Middle frontal gyrus (tissue), 1 donor: ENCODE results near the gene PRM1.

Experiments
- DNase-seq: peaks from one replicate; pipeline ENCODE4 v3.0.0-alpha.2; 2015; ENCODE audit warnings: low spot score; ENCODE audit errors: extremely low spot score

The PRM1 gene

DNA sequence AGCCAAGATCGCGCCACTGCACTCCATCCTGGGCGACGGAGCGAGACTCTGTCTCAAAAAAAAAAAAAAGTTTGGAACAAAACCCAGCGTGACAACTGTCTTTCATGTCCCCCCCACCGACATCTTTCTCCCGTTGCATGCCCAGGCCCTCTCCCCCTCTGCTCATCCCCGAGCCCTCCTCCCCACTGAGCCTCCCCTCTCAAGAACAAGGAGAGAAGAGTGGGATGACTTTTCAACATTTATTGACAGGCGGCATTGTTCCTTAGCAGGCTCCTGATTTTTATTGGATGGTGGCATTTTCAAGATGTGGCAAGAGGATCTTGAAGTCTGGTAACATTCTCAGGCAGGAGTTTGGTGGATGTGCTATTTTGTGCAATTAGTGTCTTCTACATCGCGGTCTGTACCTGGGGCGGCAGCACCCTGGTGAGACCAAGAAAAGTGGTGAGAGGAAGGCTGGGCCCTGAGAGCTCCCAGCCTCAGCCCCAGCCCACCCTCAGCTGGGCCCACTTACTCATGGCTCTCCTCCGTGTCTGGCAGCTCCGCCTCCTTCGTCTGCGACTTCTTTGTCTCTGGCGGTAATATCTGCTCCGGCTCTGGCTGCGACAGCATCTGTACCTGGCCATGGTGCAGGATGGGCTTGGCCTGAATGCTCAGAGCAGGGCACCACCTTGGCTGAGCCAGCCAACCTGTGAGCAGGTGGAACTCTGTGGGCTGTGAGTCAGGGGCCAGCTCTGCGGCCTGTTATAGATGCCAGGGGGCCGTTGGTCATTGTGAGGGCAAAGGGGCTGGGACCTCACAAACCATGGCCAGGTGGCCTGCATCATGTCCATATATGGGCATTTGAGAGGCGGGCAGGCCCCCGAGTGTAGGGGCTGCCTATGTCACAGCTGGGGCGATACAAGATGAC lies at the start of gene PRM1:
Gene PRM1 (minus strand): TSS at position 715 of the 907 bp plus-strand sequence. CDS start 92 bp downstream, at position 623.
- DNase-seq = no peak

- no peak for DNase-seq
Observed at GRCh38 chr16:11330526-11331237, 49.6 kb upstream of the PRM1 start.

- no peak for DNase-seq
Observed at GRCh38 chr16:11329891-11330290, 48.8 kb upstream of the PRM1 start.

- no peak for DNase-seq
Observed at GRCh38 chr16:11329071-11329491, 48.0 kb upstream of the PRM1 start.

GRCh38 chr16:11328172-11329070 lies 47.3 kb upstream of the PRM1 start:
- no peak for DNase-seq

- DNase-seq = no peak
Observed at GRCh38 chr16:11327277-11328171, 46.4 kb upstream of the PRM1 start.

GRCh38 chr16:11326737-11327276 lies 45.7 kb upstream of the PRM1 start:
- DNase-seq = no peak

DNA sequence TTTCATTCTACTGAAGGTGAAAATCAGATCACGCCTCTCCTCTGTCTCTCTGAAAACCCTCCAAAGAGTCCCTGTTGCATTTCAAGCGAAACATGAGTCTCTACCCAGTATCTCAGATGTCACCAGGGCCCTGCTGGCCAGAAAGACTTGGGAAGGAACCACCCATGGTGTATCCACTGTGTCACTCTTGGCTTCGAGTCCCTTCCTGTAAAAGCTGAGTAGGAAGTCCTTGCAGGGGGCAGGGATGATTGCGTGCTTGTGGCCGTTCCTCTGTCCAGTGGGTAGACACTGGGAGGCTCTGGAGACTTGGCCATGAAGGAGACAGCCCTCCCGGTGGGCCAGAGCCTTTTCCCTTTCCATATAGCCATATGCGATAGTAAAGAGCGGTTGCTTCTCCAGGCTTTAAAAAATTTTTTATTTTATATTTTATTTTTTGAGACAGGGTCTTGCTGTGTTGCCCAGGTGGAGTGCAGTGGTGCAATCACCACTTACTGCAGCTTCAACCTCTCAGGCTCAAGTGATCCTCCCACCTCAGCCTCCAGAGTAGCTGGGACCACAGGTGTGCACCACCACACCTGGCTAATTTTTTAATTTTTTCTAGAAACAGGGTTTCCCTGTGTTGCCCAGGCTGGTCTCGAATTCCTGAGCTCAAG lies 45.1 kb upstream of the PRM1 start:
- no peak for DNase-seq

- DNase-seq = no peak
Observed at GRCh38 chr16:11325404-11326083, 44.4 kb upstream of the PRM1 start.

- no peak for DNase-seq
Observed at GRCh38 chr16:11323551-11324336, 42.6 kb upstream of the PRM1 start.

- no peak for DNase-seq
Observed at GRCh38 chr16:11322823-11323222, 41.7 kb upstream of the PRM1 start.

DNA sequence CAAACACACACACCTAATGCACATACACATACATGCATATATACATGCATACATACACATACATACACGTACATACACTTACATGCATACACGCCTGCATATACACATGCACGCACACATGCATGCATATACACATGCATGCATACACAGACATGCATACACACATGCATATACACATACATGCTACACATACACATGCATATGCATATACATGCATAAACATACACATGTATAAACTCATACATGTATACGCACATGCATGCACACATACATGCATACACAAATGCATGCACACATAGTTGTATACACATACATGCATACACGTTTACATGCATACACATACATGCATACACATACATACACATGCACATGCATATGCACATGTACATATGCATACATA lies 40.5 kb upstream of the PRM1 start:
- no peak for DNase-seq

DNA sequence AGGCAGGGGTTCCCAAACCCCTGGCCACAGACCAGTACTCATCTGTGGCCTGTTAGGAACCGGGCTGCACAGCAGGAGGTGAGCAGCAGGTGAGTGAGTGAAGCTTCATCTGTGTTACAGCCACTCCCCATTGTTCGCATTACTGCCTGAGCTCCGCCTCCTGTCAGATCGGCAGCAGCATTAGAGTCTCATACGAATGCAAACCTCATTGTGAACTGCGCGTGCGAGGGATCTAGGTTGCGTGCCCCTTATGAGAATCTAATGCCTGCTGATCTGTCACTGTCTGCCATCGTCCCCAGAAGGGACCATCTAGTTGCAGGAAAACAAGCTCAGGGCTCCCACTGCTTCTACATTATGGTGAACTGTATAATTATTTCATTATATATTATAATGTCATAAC lies 39.0 kb upstream of the PRM1 start:
- no peak for DNase-seq

DNA sequence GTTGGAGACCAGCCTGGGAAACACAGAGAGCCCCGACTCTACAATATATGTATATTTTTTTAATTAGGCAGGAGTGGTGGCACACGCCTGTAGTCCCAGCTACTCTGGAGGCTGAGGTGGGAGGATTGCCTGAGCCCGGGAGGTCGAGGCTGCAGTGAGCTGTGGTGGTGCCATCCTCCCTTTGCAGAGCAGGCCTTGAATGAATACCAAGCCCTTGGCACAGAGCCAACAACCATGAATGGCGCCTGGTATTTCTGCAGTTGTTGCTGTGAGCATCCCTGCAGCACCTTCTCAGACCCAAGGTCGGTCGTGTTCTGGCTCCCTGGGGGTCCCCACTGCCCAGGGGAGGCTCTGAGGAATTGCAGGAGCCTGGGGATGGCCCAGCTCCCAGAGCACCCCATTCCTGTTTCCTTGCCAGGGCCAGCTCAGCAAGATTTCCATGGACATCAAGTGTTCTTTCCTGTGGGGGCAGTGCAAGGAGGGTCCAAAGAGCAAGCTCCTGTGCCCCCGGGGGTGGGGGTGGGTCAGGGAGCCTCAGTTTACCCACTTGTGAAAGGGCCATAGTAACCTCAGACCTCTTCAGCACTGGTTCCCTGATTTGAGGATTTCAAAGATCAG lies 38.5 kb upstream of the PRM1 start:
- no peak for DNase-seq

GRCh38 chr16:11318817-11319216 lies 37.7 kb upstream of the PRM1 start:
- no peak for DNase-seq

- no peak for DNase-seq
Observed at GRCh38 chr16:11316331-11317015, 35.3 kb upstream of the PRM1 start.

- DNase-seq = no peak
Observed at GRCh38 chr16:11315510-11315909, 34.4 kb upstream of the PRM1 start.
